Stimulated activated CD4-positive, alpha-beta T cell treated with anti-CD3 and anti-CD28 coated beads, Interleukin-1b, Interleukin-23, amount 100 ng/mL, for 48 hours (primary cell): Measurements from ENCODE around the gene RPP14.
"Not testable (repeated sequence)": the region's sequence is repeated elsewhere in the genome, so short reads cannot be mapped to it uniquely, and the experiment has no call there.

Experiments
- DNase-seq: peaks from one replicate; pipeline ENCODE4 v3.0.0-alpha.2; 2020

Gene RPP14

DNA sequence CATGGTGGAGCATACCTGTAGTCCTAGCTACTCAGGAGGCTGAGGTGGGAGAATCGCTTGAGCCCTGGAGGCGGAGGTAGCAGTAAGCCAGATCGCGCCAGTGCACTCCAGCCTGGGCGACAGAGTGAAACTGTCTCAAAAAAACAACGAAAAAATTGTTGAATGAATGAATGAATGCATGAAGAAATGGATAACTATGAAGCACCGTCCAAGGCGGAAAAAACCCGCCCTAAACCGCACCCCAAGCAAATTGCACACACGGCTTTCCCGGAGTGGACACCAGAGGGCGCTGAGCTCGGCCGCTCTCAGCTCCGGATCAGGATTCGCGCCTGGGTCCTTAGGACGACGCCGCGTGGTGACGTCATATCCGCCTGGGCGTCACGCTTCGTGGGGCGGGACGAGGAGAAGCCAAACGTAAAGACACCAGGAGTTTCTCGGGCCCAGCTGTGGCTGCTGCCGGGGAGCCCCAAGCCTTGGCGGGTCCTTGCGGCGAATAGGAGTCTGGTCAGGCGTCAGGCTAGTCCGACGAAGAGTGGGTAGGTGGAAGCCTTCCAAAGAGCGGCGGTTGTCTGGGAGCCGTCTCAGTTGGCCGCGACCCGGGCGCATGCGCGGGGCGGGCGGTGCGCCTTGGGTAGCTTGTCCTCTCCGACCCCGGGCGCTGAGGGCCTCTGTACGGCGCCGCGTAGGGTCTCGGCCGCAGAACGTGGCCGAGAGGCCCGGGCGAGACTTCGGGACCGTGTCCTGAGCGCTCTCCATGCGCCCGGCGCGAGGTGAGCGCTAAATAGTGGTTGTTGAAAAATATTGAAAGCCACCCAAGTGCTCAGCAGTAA is at the start of gene RPP14, which contains the start of gene HTD2:
Gene RPP14 (plus strand): TSS at position 364 of the 830 bp plus-strand sequence. CDS start 4,085 bp downstream, outside the sequence.
Gene HTD2 (plus strand): TSS at position 639 of the 830 bp plus-strand sequence. CDS start 11,094 bp downstream, outside the sequence.
- DNase-seq = peak; percentile 99

DNA sequence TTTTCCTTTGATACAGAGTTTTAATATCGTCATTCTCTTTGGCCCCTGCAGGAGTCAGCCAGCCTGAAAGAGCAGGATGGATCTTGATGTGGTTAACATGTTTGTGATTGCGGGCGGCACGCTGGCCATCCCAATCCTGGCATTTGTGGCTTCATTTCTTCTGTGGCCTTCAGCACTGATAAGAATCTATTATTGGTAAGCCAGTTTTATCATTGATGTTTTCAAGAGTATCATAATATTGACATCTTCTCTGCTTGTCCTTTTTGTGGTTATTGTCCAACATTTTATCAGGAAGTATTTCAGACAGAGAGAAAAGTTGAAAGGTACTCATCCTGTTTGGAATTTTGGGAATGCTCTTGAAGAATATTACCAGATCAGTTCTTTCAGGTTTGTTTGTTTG is 49.5 kb upstream of the RPP14 start:
- no peak for DNase-seq

DNA sequence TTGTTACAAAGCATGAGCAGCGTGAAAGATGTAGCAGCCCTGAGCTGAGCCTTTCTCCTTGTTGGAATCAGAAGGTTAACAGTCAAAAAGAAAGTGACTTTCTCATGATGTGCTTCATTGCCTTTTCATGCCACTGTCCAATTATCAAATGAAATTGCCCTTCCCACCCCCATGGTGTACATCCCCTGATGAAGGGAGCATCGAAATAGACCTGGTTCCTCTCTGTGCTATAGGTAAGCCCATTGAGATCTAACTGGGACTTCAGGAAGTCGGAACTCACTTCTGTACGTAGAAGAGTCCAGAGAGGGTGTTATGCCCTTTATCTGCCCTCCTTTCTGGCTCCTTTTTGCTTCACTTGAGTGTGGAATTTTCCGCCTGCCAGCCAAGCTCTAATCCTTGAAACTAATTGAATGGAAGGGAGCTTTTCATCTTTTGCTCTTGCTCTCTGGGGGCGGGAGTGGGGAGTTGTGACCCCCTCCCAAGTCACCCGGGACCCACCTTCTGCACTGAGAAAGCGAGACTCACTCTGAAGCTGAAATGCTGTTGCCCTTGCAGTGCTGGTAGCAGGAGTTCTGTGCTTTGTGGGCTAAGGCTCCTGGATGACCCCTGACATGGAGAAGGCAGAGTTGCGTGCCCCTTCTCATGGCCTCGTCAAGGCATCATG is 47.5 kb upstream of the RPP14 start:
- DNase-seq = no peak

DNA sequence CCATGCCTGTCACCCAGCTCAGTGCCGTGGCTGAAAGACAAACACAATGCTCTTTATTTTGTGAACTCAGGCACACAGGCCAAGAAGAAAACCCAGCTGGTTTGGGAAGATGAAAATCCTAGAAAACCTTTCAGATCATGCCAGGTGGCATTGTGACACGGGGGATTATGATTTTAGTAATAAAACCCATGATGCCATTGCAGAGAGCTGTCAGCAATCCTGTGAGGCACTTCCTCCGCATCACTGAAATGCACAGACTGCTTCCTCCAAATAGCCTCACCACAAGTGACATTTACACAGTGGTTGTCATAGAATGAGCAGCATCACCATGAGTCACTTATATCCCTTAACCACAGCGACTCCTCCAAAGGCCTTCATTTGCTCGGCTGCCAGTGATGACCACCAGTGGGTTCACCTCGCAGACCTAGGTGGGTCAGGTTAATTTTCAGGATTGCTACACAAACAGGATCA is 45.7 kb upstream of the RPP14 start:
- peak; percentile 22 for DNase-seq

DNA sequence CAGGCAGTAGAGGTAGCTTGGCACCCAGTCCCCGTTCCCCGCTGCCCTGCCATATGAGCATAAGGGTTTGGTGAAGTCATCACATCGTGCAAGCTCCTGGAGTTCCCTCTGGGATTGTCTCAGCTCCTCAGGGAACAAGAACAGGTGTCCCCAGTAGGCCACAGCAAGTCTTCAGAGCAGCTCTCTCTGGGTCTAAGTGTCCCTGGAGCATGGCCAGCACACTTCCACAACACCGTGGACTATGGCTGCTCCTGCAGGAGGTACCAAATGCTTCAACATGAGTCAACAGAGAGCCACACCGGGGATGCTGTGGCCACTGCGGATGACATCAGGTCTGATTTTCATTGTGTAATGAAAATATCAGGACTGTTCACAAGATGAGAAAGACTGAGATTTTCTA is 45.3 kb upstream of the RPP14 start:
- no peak for DNase-seq

DNA sequence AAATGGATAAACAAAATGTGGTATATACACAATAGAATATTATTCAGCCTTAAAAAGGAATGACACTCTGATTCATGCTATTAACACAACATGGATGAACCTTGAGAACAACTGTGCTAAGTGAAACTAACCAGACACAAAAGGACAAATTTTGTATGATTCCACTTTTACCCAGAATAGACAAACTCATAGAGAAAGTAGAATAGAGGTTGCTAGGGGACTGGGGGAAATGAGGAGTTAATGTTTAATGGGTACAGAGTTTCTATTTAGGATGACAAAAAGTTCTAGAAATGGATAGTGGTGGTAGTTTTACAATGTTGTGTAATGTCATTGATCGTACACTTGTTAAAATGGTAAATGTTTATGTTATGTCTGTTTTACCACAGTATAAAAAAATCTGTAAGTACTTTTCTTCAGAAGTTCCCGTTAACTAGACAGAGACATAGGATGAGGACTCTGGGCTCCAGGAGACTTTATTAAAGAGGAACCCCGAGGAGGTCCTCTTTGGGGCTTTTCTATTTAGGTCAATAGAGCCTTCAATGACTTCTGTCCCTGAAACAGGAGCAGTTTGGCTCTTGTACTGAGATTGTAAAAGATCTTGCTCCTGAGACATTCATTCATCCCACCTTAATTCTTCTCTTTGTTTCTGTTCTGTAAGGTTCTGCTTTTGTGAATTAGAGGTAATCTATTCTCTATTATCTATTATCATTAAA is 43.9 kb upstream of the RPP14 start:
- no peak for DNase-seq

DNA sequence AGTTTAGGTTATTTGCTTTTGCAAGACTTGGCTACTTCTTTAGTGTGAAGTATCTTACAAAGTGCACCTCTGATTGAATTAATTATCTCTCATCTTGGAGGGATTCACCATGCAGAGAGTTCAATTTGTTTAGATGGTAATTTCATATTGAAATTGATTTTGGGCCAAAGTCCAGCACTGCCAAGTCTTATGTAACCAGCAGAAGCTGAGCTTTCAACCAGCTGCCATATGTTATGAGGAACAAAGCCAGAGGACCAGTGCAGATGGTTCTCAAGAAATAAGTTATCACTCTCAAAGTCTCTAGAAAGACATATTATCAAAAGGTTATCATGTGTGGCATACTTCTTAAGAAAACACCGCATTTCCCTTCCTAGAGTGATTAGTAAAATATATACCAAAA is 39.5 kb upstream of the RPP14 start:
- DNase-seq = no peak

DNA sequence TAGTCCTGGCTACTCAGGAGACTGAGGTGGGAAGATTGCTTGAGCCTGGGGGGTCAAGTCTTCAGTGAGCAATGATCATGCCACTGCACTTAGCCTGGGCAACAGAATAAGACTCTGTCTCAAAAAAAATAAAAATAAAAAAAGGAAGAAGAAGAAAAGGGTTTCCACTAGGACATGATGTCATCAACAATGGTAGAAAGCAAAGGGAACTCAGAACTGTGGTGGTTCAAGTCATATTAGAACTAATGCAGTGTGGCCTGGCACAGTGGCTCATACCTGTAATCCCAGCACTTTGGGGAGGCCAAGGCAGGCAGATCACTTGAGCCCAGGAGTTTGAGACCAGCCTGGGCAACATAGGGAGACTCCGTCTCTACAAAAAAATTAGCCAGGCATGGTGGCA is 38.5 kb upstream of the RPP14 start:
- DNase-seq = not testable (repeated sequence)

DNA sequence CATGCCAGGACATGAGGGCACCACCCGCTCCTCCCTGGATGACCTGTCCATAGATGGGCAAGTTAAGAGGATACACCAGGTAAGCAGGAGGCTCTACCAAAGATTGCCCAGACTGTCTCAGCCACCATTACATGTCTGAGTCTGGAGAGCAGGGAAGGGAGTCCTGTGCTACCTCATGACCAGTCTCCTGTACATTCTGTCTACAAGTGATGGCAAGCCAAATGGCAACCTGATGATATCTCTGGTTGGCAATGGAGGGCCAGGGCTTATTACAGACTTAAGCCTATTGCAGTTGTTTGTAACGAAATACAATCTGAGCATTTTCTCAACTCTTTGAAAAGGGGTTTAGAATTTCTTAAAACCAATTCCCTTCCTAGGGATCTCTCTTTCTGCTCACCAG is 36.7 kb upstream of the RPP14 start:
- DNase-seq = no peak

DNA sequence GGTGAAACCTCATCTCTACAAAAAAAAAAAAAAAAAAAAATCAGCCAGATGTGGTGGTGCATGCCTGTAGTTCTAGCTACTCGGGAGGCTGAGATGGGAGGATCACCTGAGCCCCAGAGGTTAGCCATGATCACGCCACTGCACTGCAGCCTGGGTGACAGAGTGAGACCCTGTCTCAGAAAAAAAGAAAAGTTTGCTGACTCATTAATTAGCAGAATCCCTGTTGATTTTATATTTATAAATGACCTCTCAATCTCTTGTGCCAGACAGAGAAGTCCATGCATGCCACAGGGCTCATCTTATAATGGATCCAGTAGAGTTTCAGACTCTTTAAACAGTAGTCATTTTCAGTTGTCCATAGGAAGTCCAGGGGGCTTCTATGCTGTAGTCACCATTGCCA is 35.6 kb upstream of the RPP14 start:
- DNase-seq = no peak

DNA sequence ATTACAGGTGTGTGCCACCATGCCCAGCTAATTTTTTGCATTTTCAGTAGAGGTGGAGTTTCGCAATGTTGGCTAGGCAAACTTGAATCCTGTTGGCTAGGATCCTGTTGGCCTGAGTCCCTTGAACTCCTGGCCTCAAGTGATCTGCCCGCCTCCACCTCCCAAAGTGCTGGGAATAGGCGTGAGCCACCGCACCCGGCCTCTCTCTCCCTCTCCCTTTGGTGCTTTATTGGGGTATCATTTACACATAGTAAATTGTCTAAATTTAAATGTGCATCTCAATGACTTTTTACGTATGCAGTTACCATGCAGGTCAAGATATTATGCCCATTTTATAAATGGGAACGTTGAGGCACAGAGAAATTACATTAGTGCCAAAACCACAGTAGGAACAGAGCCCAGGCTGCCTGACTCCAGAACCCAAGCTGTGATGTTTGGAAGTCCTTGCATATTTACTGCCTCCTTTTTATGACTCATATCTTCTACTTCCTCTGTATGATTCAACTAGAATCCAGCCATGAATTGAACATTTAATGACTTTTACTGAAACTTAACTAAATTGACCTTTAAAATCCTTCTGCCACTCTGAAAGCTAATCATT is 34.0 kb upstream of the RPP14 start:
- no peak for DNase-seq

DNA sequence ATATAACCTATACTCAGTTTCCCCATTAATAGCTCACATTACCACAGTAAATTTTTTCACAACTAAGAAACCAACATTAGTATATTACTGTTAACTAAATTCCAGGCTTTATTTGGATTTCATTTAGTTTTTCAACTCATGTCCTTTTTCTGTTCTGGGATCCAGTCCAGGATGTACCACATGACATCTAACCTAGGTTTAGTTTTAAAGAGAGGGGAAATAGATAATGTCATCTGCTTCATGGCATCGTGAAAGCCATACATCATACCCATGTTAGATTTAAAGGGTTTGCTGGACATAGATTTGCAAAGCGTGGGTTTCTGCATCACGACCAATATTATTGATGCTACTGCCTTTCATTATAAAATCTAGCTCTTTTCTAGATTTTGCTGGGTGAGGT is 33.2 kb upstream of the RPP14 start:
- no peak for DNase-seq

DNA sequence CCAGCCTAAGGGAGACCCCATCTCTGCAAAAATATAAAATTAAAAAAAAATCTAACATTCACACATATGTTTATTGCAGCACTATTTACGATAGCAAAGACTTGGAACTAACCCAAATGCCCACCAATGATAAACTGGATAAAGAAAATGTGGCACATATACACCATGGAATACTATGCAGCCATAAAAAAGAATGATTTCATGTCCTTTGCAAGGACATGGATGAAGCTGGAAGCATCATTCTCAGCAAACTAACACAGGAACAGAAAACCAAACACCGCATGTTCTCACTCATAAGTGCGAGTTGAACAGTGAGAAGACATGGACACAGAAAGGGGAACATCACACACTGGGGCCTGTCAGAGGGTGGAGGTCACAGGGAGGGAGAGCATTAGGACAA is 32.7 kb upstream of the RPP14 start:
- DNase-seq = not testable (repeated sequence)

DNA sequence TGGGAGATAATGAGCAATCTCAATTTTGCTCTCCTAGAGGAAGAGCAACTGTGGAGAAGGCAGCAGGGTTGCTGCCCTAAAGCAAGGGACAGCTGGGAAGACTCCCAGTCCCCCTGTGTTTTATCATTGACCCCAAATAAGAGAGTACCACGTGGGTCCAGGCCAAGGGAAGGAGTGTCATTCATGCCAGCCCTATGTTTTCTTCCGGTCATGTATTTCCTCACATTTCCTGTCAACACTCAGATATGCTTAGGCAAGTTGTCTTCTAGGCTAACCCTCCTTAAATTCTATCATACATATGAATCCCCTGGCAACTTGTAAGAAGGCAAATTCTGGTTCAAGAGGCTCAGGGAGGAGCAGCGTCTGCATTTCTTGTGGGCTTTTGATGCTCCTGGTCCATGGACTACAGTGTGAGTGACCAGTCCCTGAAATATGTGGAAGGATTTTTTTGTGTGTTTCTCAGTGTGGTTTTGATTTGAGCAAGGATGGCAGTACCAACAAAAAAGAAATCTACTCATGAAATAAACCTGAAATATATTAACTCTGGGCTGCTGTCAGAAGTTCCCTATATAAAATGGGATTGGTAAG is 31.9 kb upstream of the RPP14 start:
- no peak for DNase-seq

DNA sequence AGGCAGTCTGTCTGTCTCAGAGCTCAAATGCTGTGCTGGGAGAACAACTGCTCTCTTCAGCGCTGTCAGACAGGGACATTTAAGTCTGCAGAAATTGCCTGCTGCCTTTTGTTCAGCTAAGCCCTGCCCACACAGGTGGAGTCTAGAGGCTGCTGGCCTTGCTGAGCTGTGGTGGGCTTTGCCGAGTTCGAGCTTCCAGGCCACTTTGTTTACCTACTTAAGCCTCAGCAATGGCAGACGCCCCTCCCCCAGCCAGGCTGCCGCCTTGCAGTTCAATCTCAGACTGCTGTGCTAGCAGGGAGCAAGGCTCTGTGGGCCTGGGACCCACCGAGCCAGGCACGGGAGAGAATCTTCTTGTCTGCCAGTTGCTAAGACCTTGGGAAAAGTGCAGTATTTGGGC is 25.0 kb upstream of the RPP14 start:
- no peak for DNase-seq

DNA sequence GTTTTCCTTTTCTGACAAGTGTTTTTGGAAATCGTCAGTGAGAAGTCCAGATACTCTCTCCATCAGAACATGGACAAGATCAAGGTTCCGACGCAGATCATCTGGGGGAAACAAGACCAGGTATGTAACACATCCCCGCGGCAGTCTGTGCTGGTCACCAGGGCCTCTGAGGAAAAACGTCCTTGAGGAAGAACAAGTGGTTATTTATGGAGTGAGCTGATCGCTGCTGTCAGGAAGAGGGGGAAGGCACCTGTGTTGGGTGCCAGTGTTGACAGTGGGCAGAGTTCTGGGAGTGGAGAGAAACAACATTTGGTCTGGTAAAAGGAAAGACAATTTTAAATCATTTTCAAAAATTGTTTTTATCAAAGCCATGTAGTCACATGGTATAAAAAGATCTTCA is 20.7 kb upstream of the RPP14 start:
- no peak for DNase-seq

DNA sequence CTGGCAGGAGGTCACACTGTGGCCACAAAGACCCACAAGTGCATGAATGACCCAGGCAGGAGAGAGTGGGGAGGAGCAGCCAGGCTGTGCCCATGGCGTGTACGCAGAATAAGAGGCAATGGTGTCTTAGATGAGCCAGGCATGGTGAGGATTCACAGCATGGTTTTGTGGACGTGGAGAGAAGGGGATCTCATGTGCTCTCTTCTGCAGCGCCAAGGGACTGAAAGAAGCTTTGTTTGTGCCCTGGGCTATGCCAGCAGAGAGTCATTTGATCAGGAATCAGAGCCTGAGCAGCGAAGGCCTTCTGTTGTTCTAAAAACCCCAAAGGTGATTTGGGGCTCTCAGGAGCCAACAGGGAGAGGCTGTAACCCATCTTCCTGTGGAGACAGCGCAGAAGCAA is 18.7 kb upstream of the RPP14 start:
- DNase-seq = no peak

DNA sequence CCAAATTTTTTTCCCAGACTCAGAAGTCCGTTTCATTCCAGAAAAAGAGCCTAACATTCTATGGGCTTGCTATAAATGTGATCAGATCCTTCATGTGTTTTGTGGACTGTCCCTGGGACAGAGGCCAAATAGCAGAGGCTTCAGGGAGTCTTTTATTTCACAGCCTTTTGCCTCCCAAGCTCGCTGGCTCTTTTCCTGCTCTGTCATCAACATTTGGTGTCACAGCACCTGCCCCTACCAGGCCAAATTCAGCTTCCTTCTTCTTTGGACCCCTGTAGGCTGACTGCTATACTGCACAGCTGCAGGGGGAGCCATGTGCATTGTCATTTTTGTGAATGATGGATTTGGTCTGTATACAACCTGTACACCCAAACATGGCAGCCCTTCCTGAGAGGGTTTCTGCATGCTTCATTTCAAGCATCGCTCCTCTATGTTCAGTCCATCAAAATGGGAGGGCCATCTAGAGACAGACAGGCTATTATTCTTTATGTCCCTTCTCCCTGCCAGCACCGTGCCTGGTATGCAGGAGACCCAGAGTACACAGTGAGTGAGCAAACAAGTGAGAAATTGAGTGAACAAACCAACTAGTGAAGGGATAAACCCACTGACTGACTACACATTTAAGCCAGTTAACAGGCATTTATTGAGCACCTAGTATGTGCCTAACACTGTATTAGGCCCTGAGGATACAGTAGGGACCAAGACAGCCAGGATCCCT is 17.9 kb upstream of the RPP14 start:
- DNase-seq = no peak

DNA sequence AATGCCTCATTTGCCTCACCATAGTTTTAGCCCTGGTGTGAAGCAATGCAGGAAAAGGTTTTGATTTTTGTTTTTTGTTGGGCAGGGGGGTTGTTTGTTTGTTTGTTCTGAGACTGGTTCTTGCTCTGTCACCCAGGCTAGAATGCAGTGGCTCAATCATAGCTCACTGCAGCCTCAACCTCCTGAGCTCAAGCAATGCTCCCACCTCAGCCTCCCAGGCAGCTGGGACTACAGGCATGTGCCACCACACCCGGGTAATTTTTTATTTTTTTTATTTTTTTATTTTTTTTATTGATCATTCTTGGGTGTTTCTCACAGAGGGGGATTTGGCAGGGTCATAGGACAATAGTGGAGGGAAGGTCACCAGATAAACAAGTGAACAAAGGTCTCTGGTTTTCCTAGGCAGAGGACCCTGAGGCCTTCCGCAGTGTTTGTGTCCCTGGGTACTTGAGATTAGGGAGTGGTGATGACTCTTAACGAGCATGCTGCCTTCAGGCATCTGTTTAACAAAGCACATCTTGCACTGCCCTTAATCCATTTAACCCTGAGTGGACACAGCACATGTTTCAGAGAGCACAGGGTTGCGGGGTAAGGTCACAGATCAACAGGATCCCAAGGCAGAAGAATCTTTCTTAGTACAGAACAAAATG is 17.0 kb upstream of the RPP14 start:
- DNase-seq = not testable (repeated sequence)

DNA sequence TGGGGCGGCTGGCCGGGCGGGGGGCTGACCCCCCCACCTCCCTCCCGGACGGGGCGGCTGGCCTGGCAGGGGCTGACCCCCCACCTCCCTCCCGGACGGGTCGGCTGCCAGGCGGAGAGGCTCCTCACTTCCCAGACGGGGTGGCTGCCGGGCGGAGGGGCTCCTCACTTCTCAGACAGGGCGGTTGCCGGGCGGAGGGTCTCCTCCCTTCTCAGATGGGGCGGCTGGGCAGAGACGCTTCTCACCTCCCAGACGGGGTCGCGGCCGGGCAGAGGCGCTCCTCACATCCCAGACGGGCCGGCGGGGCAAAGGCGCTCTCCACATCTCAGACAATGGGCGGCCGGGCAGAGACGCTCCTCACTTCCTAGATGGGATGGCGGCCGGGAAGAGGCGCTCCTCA is 15.6 kb upstream of the RPP14 start:
- DNase-seq = not testable (repeated sequence)

DNA sequence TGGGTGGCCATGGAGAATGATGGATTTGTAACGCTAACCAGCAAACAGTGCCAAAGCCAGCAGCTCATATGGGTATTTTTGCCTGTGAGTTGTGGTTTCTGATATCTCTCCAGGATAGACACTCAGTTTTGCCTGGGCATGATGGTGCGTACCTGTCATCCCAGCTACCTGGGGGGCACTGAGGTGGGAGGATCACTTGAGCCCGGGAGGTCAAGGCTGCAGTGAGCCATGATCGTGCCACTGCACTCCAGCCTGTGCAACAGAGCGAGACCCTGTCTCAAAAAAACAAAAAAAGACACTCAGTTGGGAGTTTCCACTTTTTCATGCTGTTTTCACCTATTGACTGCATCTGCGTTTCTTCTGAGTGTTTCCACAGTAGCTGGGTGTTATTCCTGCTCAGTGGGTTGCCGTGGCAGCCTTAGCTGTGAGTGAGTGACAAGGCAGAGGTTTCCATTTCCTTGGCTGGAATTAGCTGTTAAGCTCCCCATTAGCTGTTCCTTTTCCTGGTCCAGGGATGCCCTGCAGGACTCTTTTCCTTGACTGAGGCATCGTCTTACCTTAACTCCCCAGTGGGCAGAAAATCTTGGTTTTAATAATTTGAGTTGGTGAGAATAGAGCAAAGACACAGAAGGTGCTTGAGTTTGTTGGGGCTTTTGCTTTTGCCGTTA is 14.2 kb upstream of the RPP14 start:
- DNase-seq = no peak
